ENCODE data around the gene MLANA. TPM values are rescaled to one million over a fixed set of nuclear protein-coding genes. Genes with fewer than 3 reads are reported as not detected.

MLANA gene
- total and polyA plus RNA-seq, 10 of the 15 experiments (the other 5 are each of a cell fraction or from before 2014, with no cell fraction given) = 0.11 to 0.26 (median 0.13) TPM; not detected in 6

DNA sequence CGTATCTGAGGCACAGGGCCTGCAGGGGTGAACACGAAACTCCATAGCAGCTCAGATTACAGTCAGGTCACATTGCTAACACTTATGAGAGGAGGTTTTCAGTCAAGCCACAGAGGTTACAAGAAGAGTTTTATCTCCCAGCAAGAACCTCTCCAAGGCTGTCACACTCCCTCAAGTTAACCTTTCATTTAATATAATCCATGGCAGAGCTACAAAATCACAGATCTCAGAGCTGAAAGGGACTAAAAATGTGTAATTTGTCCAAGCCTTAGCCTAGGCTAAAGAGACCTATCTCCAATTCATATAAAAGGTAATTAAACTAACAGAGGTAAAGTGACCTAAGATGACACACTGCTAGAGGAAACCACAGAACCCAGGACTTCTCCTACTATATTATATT is 57.2 kb downstream of the MLANA start:
- Histone ChIP-seq H3K4me2 (ENCODE audit: control insufficient read depth, insufficient read depth) (no peak overlapping the region), H3K27ac (ENCODE audit: control insufficient read depth, insufficient read depth) (no peak overlapping the region), H3K9ac (ENCODE audit: control insufficient read depth, insufficient read depth, low read length) (no peak overlapping the region), H3K79me2 (ENCODE audit: control insufficient read depth, insufficient read depth, low read length) (no peaks in the 10 kb centered on the region), H3K4me3 (no peak overlapping the region), H3K9me3 (replicated peaks; ENCODE audit: control insufficient read depth, insufficient read depth, low read length) (no peaks in the 10 kb centered on the region), H2AFZ (ENCODE audit: control insufficient read depth, low read depth, low read length) (no peak overlapping the region), H3K27me3 (replicated peaks in 1 of 2; ENCODE audit: control insufficient read depth in 2 of 2, insufficient read depth in 2 of 2, low read length in 1 of 2) (no peaks in the 10 kb centered on the region), H4K20me1 (ENCODE audit: control insufficient read depth, insufficient read depth) (no peaks in the 10 kb centered on the region), H3K4me1 (ENCODE audit: control insufficient read depth, insufficient read depth, low read length) (0 out of 2 replicates have a peak, but pooled peaks cover 3% of the 10 kb centered on the region), H3K36me3 (ENCODE audit: control insufficient read depth in 2 of 2, insufficient read depth in 2 of 2, low read length in 1 of 2) (no peaks in the 10 kb centered on the region; a peak in 1 of 4 replicates)
- ChIA-PET CTCF (interaction anchor here (1.0 to 3.1 kb wide), 8 partner anchors 9 to 149 kb away, joined by 3 to 14 read pairs (median 8); no protein-coding TSS in a partner anchor), POLR2A (interaction anchor here (0.7 to 2.0 kb wide), 5 partner anchors 27 to 99 kb away, joined by 3 to 12 read pairs (median 4); partner anchors contain the start of gene RANBP6), SMC1A (ENCODE audit: uncharacterized antibody, unreplicated experiment) (interaction anchor here (0.7 to 6.1 kb wide), 19 partner anchors 10 to 469 kb away, joined by 3 to 109 read pairs (median 4); partner anchors contain the start of gene RANBP6), RAD21 (ENCODE audit: unreplicated experiment) (interaction anchor here (0.7 to 7.3 kb wide), 14 partner anchors 8 to 320 kb away, joined by 3 to 115 read pairs (median 5); partner anchors contain the start of gene RANBP6)
- DNase-seq (ENCODE audit: low read depth, low spot score) = peak; percentile 13
- 92% methylated on average over 2 of the region's 2 CpGs for WGBS (ENCODE audit: insufficient coverage, insufficient replicate concordance, low lambda C conversion rate, missing lambda C conversion rate)
- FAIRE-seq = no peak
- intact Hi-C loops (cut with micrococcal nuclease; ENCODE audit: unreplicated experiment) = no loop called here
- BruUV-seq (replicated peaks) = no TSS peak
- in situ Hi-C loops (cut with MboI) = no loop called here
- ATAC-seq = peak; percentile 87
- TF ChIP-seq, protein P1, sequence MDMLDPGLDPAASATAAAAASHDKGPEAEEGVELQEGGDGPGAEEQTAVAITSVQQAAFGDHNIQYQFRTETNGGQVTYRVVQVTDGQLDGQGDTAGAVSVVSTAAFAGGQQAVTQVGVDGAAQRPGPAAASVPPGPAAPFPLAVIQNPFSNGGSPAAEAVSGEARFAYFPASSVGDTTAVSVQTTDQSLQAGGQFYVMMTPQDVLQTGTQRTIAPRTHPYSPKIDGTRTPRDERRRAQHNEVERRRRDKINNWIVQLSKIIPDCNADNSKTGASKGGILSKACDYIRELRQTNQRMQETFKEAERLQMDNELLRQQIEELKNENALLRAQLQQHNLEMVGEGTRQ (IDR thresholded peaks at IDR 0.05; ENCODE audit: borderline replicate concordance, low read depth, low read length) = no peak
- peak; percentile 85; the same call in 1 of the 2 replicates for TF ChIP-seq SMARCA5 (IDR thresholded peaks at IDR 0.05)
- peak; percentile 82 for TF ChIP-seq MTA2 (IDR thresholded peaks at IDR 0.05; ENCODE audit: low read depth)
- peak; percentile 86; the same call in 1 of the 2 replicates for TF ChIP-seq NR2F1 (conservative IDR thresholded peaks at IDR 0.05)
- TF ChIP-seq, protein P2, sequence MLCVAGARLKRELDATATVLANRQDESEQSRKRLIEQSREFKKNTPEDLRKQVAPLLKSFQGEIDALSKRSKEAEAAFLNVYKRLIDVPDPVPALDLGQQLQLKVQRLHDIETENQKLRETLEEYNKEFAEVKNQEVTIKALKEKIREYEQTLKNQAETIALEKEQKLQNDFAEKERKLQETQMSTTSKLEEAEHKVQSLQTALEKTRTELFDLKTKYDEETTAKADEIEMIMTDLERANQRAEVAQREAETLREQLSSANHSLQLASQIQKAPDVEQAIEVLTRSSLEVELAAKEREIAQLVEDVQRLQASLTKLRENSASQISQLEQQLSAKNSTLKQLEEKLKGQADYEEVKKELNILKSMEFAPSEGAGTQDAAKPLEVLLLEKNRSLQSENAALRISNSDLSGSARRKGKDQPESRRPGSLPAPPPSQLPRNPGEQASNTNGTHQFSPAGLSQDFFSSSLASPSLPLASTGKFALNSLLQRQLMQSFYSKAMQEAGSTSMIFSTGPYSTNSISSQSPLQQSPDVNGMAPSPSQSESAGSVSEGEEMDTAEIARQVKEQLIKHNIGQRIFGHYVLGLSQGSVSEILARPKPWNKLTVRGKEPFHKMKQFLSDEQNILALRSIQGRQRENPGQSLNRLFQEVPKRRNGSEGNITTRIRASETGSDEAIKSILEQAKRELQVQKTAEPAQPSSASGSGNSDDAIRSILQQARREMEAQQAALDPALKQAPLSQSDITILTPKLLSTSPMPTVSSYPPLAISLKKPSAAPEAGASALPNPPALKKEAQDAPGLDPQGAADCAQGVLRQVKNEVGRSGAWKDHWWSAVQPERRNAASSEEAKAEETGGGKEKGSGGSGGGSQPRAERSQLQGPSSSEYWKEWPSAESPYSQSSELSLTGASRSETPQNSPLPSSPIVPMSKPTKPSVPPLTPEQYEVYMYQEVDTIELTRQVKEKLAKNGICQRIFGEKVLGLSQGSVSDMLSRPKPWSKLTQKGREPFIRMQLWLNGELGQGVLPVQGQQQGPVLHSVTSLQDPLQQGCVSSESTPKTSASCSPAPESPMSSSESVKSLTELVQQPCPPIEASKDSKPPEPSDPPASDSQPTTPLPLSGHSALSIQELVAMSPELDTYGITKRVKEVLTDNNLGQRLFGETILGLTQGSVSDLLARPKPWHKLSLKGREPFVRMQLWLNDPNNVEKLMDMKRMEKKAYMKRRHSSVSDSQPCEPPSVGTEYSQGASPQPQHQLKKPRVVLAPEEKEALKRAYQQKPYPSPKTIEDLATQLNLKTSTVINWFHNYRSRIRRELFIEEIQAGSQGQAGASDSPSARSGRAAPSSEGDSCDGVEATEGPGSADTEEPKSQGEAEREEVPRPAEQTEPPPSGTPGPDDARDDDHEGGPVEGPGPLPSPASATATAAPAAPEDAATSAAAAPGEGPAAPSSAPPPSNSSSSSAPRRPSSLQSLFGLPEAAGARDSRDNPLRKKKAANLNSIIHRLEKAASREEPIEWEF (IDR thresholded peaks at IDR 0.05; ENCODE audit: insufficient replicate concordance, low read depth, low read length) = no peak
- TF ChIP-seq, protein P3, sequence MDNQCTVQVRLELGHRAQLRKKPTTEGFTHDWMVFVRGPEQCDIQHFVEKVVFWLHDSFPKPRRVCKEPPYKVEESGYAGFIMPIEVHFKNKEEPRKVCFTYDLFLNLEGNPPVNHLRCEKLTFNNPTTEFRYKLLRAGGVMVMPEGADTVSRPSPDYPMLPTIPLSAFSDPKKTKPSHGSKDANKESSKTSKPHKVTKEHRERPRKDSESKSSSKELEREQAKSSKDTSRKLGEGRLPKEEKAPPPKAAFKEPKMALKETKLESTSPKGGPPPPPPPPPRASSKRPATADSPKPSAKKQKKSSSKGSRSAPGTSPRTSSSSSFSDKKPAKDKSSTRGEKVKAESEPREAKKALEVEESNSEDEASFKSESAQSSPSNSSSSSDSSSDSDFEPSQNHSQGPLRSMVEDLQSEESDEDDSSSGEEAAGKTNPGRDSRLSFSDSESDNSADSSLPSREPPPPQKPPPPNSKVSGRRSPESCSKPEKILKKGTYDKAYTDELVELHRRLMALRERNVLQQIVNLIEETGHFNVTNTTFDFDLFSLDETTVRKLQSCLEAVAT (IDR thresholded peaks at IDR 0.05) = 0 out of 2 replicates have a peak, but pooled peaks have one; percentile 36
- TF ChIP-seq MEF2B (IDR thresholded peaks at IDR 0.05; ENCODE audit: partially characterized antibody, poor library complexity, severe bottlenecking) = no peak
- TF ChIP-seq ZNF622 (IDR thresholded peaks at IDR 0.05) = no peak
- peak; percentile 55 to 58; a peak in 2 of 4 replicates for TF ChIP-seq IKZF2 (IDR thresholded peaks at IDR 0.05)
- peak; percentile 47; the same call in 1 of the 2 replicates for TF ChIP-seq NBN (IDR thresholded peaks at IDR 0.05)
- peak; percentile 71 for TF ChIP-seq RAD51 (IDR thresholded peaks at IDR 0.05)
- no peak for TF ChIP-seq NFYB (IDR thresholded peaks at IDR 0.05; ENCODE audit: insufficient read depth, low read depth, low read length)
- TF ChIP-seq IKZF1 (conservative IDR thresholded peaks at IDR 0.05) = no peak
- TF ChIP-seq CTCF (IDR thresholded peaks at IDR 0.05 in 2 of 3, conservative IDR thresholded peaks at IDR 0.05 in 1 of 3; ENCODE audit: control insufficient read depth in 2 of 3, extremely low read depth in 1 of 3, insufficient read depth in 1 of 3, low read depth in 3 of 3, low read length in 3 of 3) = no peak
- TF ChIP-seq DPF2 (IDR thresholded peaks at IDR 0.05) = peak; percentile 70
